Peyer's patch (tissue), 4 donors: ENCODE results near the gene NOL4L.

Experiments used
- POLR2A ChIP-seq, 2 donors: fragments of 450-650 bp; IDR thresholded peaks; one replicate each; pipeline ENCODE4 v1.5.1; 2017; ENCODE audit warnings: antibody characterized with exemption in 2 of 2, mild to moderate bottlenecking in 2 of 2, moderate library complexity in 2 of 2
- TF ChIP-seq, protein P1 (sequence below), 6 experiments: fragments of 450-650 bp in 4 of 6; fragments of 200-600 bp in 2 of 6; sonication (generic) in 1 of 6; IDR thresholded peaks; one replicate each; pipeline ENCODE4 v1.5.1; 2017 to 2019; ENCODE audit warnings: antibody characterized with exemption in 6 of 6, mild to moderate bottlenecking in 3 of 6, moderate library complexity in 1 of 6

DNA sequence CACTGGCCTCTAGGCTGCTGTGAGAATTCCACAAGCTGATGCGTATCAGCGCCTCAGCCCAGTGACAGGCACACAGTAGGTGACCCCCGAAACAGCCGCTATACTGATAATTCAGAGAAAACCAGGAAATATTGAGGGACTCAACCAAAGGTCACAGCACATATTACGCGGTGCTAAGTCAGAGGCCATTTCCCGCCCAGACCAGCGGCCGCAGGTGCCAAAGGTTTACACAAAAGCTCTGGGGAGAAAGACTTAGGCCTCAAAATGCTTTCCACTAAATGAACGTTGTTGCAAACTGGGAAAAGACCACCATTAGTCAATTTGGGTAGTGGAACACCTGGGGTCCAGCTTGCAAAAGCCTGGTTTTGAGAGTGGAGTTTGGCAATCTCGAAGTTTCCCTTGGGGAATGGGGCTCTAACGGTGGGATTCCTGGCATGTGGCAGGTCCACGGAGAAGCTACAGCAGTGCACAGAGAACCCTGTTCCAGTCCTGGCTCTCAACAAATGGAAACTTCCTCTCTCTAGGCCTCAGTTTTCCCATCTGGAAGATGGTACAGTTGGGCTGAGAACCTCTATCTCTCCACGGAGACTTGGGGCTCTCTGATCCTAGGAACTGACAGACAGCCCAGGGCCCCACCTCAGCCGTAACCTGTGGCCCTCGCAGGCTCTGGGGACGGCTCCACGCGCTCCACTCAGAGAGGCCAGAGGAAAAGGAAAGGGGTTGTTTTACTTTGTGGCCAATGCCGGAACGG is 4.7 kb downstream of the NOL4L start:
- TF ChIP-seq POLR2A (IDR thresholded peaks at IDR 0.05): no peak
- TF ChIP-seq, protein P1, sequence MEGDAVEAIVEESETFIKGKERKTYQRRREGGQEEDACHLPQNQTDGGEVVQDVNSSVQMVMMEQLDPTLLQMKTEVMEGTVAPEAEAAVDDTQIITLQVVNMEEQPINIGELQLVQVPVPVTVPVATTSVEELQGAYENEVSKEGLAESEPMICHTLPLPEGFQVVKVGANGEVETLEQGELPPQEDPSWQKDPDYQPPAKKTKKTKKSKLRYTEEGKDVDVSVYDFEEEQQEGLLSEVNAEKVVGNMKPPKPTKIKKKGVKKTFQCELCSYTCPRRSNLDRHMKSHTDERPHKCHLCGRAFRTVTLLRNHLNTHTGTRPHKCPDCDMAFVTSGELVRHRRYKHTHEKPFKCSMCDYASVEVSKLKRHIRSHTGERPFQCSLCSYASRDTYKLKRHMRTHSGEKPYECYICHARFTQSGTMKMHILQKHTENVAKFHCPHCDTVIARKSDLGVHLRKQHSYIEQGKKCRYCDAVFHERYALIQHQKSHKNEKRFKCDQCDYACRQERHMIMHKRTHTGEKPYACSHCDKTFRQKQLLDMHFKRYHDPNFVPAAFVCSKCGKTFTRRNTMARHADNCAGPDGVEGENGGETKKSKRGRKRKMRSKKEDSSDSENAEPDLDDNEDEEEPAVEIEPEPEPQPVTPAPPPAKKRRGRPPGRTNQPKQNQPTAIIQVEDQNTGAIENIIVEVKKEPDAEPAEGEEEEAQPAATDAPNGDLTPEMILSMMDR (IDR thresholded peaks at IDR 0.05): no peak
